SJSA1 (cell line): ENCODE measurements around the gene TYSND1. TPM values are rescaled to one million over a fixed set of nuclear protein-coding genes. Genes with fewer than 3 reads are reported as not detected.
A peak's percentile ranks its signal among the peaks of the same experiment; 100 is the strongest.

Source experiments
- DNase-seq, 2 experiments: peaks; one replicate each; pipeline ENCODE4 v3.0.0-alpha.2; 2015 to 2020; ENCODE audit warnings: low spot score in 2 of 2, low read depth in 1 of 2
- H3K27ac ChIP-seq: fragments of 250-450 bp; sonication (Bioruptor Pico); 2 replicates; pipeline ENCODE4 v1.5.1; 2020; ENCODE audit warnings: mild to moderate bottlenecking, moderate library complexity
- H3K27me3 ChIP-seq: fragments of 250-450 bp; sonication (Bioruptor Pico); replicated peaks from 2 replicates; pipeline ENCODE4 v1.5.1; 2020; ENCODE audit warnings: mild to moderate bottlenecking, moderate library complexity
- H3K36me3 ChIP-seq: fragments of 250-450 bp; sonication (Bioruptor Pico); 2 replicates; pipeline ENCODE4 v1.5.1; 2020; ENCODE audit warnings: mild to moderate bottlenecking
- H3K4me1 ChIP-seq: fragments of 250-450 bp; sonication (Bioruptor Pico); replicated peaks from 2 replicates; pipeline ENCODE4 v1.6.1; 2021; ENCODE audit warnings: mild to moderate bottlenecking
- H3K4me3 ChIP-seq: fragments of 250-450 bp; sonication (Bioruptor Pico); 2 replicates; pipeline ENCODE4 v1.5.1; 2020; ENCODE audit warnings: mild to moderate bottlenecking
- H3K9me3 ChIP-seq: fragments of 250-450 bp; sonication (Bioruptor Pico); replicated peaks from 2 replicates; pipeline ENCODE4 v1.5.1; 2020; ENCODE audit warnings: mild to moderate bottlenecking
- total RNA-seq: library from RNA; depleted of rRNA; stranded (reverse); fragments of >200 nt; shearing (Covaris generic); gene quantifications from 2 replicates; pipeline ENCODE4 v1.2.3, GENCODE V29; 2014

Gene TYSND1
- total RNA-seq, 1 experiment from 2014 or later: 6.7 TPM

DNA sequence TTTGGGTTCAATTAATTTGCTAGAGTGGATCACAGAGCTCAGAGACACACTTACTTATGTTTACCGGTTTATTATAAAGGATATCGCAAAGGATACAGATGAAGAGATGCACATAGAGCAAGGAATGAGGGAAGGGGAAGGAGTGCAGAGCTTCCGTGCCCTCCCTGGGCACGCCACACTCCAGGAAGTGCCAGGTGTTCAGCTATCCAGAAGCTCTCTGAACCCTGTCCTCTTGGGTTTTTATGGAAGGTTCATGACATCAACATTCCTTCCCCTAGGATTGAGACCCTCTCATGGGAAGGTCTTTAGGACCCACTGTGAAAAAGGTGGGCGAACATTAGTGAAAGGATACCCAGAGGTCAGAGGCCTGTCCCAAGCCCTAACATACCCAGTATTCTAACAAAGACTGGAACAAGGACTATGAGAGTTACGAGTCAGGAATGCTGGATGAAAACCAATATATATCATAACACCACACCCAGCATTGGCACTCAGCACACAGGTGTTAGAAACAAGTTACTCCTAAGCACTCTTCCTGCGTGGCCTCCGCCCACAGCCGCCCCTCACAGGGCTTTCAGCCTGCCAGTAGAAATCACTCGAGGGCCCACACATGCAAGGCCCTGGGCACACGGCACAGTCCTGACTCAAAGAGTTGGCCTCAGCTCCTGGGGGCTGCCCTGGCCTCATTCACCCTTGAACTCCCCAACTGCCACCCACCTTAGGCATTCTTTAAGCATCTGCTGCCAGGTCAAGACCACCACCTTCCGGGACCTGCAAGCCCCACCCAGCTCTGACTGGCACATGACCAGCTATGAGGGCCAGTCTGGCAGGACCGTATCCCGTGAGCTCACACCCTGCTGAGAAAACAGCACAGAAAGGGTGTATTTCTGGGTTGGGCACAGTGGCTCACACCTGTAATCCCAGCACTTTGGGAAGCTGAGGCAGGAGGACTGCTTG is 8.3 kb downstream of the TYSND1 start:
- H3K4me1 ChIP-seq: peaks cover 3% of the 10 kb centered on the region
- no peaks in the 10 kb centered on the region for H3K9me3 ChIP-seq
- no peak overlapping the region for H3K27ac ChIP-seq
- no peak overlapping the region for H3K4me3 ChIP-seq
- no peaks in the 10 kb centered on the region for H3K27me3 ChIP-seq
- peaks cover 5% of the 10 kb centered on the region; the same call in 1 of the 2 replicates for H3K36me3 ChIP-seq
- no peak for DNase-seq

DNA sequence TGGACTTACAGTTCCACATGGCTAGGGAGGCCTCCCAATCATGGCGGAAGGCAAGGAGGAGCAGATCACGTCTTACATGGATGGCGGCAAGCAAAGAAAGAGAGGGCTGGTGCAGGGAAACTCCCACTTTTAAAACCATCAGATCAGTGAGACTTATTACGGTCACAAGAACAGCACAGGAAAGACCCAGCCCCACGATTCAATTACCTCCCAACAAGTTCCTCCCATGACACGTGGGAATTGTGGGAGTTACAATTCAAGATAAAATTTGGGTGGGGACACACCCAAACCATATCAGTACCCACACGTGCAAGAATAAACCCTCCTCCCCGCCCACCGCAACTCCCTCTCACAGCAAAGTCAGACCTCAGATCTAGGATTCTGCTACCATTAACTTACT is 9.4 kb downstream of the TYSND1 start:
- no peak for DNase-seq
- no peak overlapping the region for H3K4me3 ChIP-seq

DNA sequence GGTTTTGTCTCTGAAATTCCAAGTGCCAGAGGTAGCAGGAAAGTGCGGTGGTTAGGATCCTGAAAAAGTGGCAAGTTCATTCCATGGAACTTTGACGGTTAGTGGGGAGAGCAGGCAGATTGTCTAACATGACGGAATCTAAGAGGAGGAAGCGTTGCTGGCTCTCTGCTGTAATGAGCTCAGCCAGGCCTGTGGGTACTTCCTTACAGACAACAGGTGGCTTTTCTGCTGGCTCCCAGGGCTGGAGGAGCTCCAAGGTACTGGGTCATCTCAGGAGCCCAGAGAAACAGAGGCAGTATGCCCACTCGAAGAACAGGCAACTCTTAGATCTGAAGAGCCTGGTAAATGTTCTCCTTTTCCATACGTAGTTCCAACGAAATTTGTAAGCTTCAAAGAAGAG is 10.8 kb downstream of the TYSND1 start:
- no peak overlapping the region for H3K27ac ChIP-seq
- H3K4me1 ChIP-seq: peaks cover 28% of the 10 kb centered on the region
- peaks cover 5% of the 10 kb centered on the region; the same call in 1 of the 2 replicates for H3K36me3 ChIP-seq
- H3K27me3 ChIP-seq: no peaks in the 10 kb centered on the region
- DNase-seq: peak in 1 of 2 experiments; percentile 19
- H3K4me3 ChIP-seq: no peak overlapping the region
- H3K9me3 ChIP-seq: no peaks in the 10 kb centered on the region

More for the DNA sequence above, 9.4 kb downstream of the TYSND1 start:
- Histone ChIP-seq H3K9me3 (no peaks in the 10 kb centered on the region), H3K27me3 (no peaks in the 10 kb centered on the region), H3K27ac (no peak overlapping the region), H3K36me3 (peaks cover 5% of the 10 kb centered on the region; the same call in 1 of the 2 replicates), H3K4me1 (peaks cover 14% of the 10 kb centered on the region)

DNA sequence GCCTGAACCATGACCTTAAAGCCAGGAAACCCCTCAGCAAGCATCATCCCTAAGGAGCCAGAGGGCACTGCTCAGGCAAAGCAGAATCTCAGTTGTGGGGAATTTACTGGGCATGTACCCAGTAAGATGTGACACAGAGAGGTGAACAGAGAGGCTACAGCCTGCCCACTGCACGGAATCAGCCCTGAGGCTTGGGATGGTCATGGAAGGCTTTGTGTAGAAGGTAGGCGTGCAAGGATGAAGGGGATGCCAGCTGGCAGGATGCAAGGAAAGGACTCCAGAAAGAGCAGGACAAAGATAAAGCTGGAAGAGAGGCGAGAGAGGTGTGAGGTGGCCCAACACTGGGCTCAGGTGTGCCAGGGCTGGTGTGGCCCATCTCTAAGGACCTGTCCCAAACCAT is 11.5 kb downstream of the TYSND1 start:
- Histone ChIP-seq H3K9me3 (no peaks in the 10 kb centered on the region), H3K27ac (no peak overlapping the region), H3K27me3 (no peaks in the 10 kb centered on the region), H3K4me3 (no peak overlapping the region), H3K4me1 (peaks cover 30% of the 10 kb centered on the region), H3K36me3 (peaks cover 9% of the 10 kb centered on the region; the same call in 1 of the 2 replicates)
- DNase-seq: no peak

DNA sequence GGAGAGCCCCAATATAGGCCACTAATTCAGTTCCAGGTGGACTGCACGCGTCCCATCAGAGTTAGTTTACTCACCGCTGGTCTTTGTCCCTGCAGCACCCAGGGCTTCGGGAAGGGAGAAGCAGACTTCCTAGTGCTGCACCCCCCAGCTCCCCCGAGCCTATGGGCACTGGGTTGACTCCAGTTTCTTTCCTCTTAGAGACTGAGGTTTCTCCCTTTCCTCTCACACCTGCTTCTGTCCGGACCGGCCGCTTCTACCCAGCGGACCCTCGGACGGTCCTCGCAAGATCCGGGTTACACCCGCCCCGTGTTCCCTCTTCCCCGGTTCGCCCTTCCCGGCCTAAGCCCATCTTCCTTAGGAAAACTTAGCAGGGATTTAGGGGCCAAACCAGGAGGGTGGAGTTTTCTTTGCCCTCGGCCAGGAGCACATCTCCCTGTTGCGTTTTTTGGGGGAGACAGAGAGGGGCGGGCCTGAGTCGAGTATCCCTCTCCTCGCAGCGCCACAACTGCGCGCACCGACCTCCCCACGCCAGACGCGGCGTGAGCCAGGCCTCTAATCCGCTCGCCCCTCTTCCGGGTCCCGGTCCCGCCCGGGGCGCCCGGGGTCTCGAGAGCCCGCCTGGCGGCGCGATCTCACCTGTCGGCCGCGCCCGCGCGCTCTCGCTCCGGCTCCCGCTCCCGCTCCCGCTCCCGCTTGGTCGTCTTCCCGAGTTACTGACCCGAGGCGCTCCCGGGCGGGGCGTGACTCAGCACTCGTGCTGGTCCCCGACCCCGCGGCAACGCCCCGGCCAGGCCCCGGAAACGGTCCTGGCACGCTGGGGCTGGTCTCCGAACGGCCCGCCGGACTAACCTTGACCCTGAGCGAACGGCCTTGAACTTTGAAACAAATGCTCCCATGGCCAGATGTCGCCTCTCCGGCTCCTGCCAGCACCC is 14.1 kb downstream of the TYSND1 start, which contains the start of gene AIFM2:
Gene AIFM2, minus strand, starts transcription at position 728 of the 932 bp plus-strand sequence. CDS start 8,741 bp downstream, outside the sequence.
- Histone ChIP-seq H3K9me3 (no peaks in the 10 kb centered on the region), H3K27ac (peak within 1 kb of the TSS; percentile 59), H3K36me3 (peaks cover 12% of the 10 kb centered on the region), H3K4me3 (peak within 1 kb of the TSS; percentile 55), H3K27me3 (no peaks in the 10 kb centered on the region), H3K4me1 (peaks cover 30% of the 10 kb centered on the region)
- DNase-seq: peak; percentile 77 to 86

DNA sequence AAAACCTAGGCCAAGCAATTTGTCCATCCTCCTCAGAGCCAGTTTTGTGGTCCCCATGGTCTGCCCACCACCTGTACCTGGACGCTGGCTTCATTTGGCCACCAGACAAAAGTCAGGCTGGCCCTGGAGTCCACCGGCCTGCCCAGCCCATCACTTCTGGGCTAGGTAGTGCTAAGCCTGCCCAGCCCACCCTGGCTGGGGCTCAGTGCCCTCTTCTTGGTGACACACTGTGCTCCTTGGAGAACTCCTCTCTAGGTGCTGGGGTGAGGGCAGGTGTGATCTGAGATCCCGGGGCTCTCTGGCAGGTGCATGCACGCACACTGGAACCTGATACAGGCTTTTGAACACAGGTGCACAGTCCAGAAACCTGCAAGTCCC is 15.0 kb downstream of the TYSND1 start:
- Histone ChIP-seq H3K4me1 (peaks cover 30% of the 10 kb centered on the region), H3K4me3 (peak overlapping the region; percentile 55), H3K27me3 (no peaks in the 10 kb centered on the region), H3K9me3 (no peaks in the 10 kb centered on the region), H3K27ac (no peak overlapping the region), H3K36me3 (peaks cover 20% of the 10 kb centered on the region)
- no peak for DNase-seq

DNA sequence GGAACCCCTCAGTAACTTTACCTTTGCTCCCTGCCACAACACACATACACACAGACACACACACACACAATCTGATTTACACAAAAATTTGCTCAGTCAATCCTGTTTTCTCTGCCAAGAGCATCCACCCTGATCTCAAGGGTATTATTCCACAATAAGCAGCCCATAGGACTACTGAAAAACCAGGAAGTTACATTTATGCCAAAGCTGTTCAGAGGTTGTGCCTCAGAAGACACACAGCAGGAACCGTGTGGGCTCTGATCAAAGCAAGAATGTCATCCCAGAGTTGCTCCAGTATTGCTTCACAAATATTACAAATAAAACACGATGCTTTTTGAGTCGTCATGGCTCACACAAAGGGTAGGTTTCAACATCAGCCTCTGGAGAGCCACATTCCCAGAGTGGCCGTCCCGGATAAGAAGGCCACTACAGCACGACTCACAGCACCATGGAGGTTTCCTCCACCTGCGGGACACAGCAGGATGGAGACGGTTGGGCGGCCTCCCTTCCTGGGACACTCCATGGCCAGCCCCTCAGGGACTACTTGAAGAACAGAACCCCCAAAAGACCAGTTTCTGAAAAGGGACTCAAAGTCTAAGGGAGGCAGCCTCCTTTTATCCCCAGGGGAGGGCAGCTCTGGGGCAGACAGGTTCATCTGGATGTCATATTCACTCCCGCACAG is 15.5 kb downstream of the TYSND1 start:
- no peaks in the 10 kb centered on the region for H3K27me3 ChIP-seq
- no peaks in the 10 kb centered on the region for H3K9me3 ChIP-seq
- no peak overlapping the region for H3K4me3 ChIP-seq
- peaks cover 30% of the 10 kb centered on the region for H3K4me1 ChIP-seq
- H3K36me3 ChIP-seq: peaks cover 22% of the 10 kb centered on the region
- no peak overlapping the region; the same call in 1 of the 2 replicates for H3K27ac ChIP-seq
- DNase-seq: no peak

DNA sequence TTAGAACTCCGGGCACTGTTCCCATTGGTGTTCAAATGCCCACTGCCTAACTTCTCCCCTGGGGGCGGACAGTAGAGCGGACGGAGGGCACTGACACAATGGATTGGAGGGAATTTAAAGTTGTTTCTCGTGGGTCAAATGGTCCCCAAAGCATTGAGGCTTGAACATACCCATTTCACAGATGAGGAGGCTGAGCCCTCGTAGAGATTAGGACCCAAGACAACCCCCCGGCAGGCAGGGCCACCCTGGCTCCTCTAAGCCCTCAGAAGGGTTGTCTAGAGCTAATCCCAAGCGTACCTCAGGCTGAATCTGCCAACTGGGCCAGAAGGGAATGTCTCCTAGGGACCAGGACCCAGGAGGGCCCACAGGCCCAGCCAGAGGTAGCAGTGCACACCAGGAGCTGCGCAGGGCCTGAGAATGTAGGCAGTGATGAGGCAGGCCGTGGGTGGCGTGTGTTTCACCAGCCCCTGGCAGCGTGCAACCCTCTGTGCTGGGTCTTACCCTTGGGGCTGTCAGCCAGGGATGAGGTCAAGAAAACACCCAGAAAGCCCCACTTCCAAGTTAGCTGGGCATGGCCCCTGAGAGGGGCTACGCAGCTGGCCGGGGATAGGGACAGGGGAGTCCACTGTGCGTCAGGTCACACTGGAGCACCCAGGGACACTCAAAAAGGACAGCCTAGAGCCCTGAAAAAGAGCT is 19.7 kb downstream of the TYSND1 start:
- peaks cover 49% of the 10 kb centered on the region for H3K36me3 ChIP-seq
- H3K9me3 ChIP-seq: no peaks in the 10 kb centered on the region
- no peak overlapping the region for H3K27ac ChIP-seq
- no peak for DNase-seq
- no peaks in the 10 kb centered on the region for H3K27me3 ChIP-seq
- no peak overlapping the region for H3K4me3 ChIP-seq
- H3K4me1 ChIP-seq: peaks cover 23% of the 10 kb centered on the region

DNA sequence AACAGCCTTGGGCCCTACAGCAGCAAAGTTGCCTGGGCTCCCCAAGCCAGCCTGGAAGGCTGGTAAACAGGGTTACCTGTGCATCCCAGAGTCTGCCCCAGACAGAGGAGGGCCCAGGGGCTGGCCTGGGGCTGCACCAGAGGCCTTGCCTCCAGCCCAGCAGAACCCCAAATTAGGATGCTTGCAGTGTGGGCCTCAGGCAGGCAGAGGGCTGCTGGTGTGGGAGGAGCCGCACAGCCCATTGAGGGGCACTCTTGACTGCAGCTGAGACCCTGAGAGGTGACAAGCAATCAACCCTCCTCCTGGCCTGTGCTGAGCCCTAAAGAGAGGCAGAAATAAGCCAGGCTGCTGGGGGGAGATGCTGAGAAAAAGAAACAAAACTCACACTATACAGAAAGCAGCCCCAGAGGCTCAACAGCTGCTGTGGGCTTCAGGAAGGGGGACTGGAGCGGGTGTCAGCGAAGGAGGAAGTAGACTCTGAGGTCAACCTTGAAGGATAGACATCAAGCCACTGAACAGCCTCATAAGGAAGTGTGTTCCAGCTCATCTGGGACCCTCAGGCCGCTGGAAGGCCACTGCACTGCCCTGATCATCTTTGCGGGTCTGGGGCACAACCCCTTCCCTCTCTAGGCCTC is 20.5 kb downstream of the TYSND1 start:
- H3K27ac ChIP-seq: no peak overlapping the region
- no peaks in the 10 kb centered on the region for H3K9me3 ChIP-seq
- peaks cover 15% of the 10 kb centered on the region for H3K4me1 ChIP-seq
- peaks cover 49% of the 10 kb centered on the region for H3K36me3 ChIP-seq
- no peaks in the 10 kb centered on the region for H3K27me3 ChIP-seq
- no peak for DNase-seq
- no peak overlapping the region for H3K4me3 ChIP-seq

DNA sequence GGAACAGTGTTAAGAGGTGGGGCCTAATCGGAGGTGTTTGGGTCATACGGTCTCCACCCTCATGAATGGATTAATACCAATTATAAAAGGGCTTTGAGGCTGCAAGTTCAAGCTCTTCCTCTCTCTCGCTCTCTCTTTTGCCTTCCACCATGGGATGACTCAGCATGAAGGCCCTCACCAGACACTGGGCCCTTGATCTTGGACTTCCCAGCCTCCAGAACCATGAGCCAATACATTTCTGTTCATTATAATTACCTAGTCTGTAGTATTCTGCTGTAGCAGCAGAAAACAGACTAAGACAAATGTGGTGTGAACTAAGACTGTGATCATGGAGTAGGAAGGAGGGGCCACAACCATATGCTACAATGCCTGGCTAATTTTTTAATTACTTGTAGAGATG is 21.6 kb downstream of the TYSND1 start:
- no peak overlapping the region for H3K27ac ChIP-seq
- DNase-seq: no peak
- no peak overlapping the region for H3K4me3 ChIP-seq
- H3K4me1 ChIP-seq: peaks cover 10% of the 10 kb centered on the region
- H3K27me3 ChIP-seq: no peaks in the 10 kb centered on the region
- no peaks in the 10 kb centered on the region for H3K9me3 ChIP-seq
- H3K36me3 ChIP-seq: peaks cover 54% of the 10 kb centered on the region

DNA sequence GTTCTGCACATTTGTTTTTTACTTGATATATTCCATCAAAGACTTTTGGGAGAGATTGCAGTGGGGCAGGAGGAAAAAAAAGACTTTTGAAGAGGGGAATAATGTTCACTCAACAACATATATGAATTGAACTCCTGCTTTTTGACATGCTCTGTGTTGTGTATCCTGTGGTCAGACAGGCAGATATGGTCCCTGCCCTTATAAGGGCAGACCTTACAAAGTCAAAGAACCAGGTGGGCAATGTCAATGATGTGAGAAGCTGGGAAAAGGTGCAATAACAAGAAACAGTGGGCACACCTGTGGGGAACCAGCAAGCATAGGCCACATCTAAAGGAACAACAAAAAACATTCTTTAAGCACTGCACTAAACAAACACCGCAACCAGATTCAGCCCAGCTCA is 22.1 kb downstream of the TYSND1 start:
- H3K4me3 ChIP-seq: no peak overlapping the region
- peaks cover 10% of the 10 kb centered on the region for H3K4me1 ChIP-seq
- no peak overlapping the region for H3K27ac ChIP-seq
- DNase-seq: no peak
- peaks cover 57% of the 10 kb centered on the region for H3K36me3 ChIP-seq
- H3K27me3 ChIP-seq: no peaks in the 10 kb centered on the region
- H3K9me3 ChIP-seq: no peaks in the 10 kb centered on the region

DNA sequence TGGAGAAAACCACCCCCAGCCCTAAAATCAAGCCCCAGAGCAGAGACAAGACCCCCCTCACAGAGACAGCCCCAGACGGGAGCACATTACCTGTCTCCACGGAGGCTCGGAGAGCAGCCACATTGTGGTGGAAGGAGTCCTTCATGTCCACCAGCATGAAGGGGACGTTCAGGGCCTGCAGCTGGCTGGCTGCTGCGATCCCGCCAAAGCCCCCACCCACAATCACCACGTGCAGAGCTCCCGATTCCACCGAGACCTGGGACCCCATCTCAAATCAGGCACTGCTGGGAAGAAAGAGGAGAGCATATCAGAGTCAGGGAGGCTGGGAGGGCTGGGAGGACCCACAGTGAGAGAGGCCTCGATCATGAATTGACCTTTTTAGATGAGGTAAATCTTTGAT is 22.7 kb downstream of the TYSND1 start:
- Histone ChIP-seq H3K36me3 (peaks cover 57% of the 10 kb centered on the region), H3K27me3 (no peaks in the 10 kb centered on the region), H3K9me3 (no peaks in the 10 kb centered on the region), H3K4me3 (no peak overlapping the region), H3K4me1 (peaks cover 10% of the 10 kb centered on the region), H3K27ac (no peak overlapping the region)
- no peak for DNase-seq
